Measurements from ENCODE around the gene ARHGEF9.
"Not testable (repeated sequence)": the region's sequence is repeated elsewhere in the genome, so short reads cannot be mapped to it uniquely, and the experiment has no call there.

The ARHGEF9 gene

GRCh38 chrX:63784902-63785707, at the start of gene ARHGEF9:
Gene ARHGEF9 (minus strand): TSS chrX:63785214. CDS start chrX:63785145, 69 bp downstream.
- H3K4me3 ChIP-seq (ENCODE audit: low read depth, low read length) = peak within 1 kb of the TSS; percentile 47

GRCh38 chrX:63825446-63825845, 40.4 kb upstream of the ARHGEF9 start:
- H3K4me3 ChIP-seq (ENCODE audit: low read depth, low read length) = not testable (repeated sequence)

More at GRCh38 chrX:63784902-63785707, at the start of gene ARHGEF9:
- TF ChIP-seq CTCF (IDR thresholded peaks at IDR 0.05; ENCODE audit: low read depth, low read length) = no peak

- no peak overlapping the region for H3K4me3 ChIP-seq (ENCODE audit: low read depth, low read length)
- no peak for TF ChIP-seq CTCF (IDR thresholded peaks at IDR 0.05; ENCODE audit: low read depth, low read length)
These were observed 33.1 kb upstream of the ARHGEF9 start for GRCh38 chrX:63818156-63818555.

GRCh38 chrX:63817696-63818095, 32.7 kb upstream of the ARHGEF9 start:
- no peak for TF ChIP-seq CTCF (IDR thresholded peaks at IDR 0.05; ENCODE audit: low read depth, low read length)
- no peak overlapping the region for H3K4me3 ChIP-seq (ENCODE audit: low read depth, low read length)

GRCh38 chrX:63812823-63813222, 27.8 kb upstream of the ARHGEF9 start:
- no peak for TF ChIP-seq CTCF (IDR thresholded peaks at IDR 0.05; ENCODE audit: low read depth, low read length)
- H3K4me3 ChIP-seq (ENCODE audit: low read depth, low read length) = no peak overlapping the region

GRCh38 chrX:63810746-63811145, 25.7 kb upstream of the ARHGEF9 start:
- H3K4me3 ChIP-seq (ENCODE audit: low read depth, low read length) = no peak overlapping the region

GRCh38 chrX:63809173-63809572, 24.2 kb upstream of the ARHGEF9 start:
- no peak overlapping the region for H3K4me3 ChIP-seq (ENCODE audit: low read depth, low read length)
- no peak for TF ChIP-seq CTCF (IDR thresholded peaks at IDR 0.05; ENCODE audit: low read depth, low read length)

More at GRCh38 chrX:63810746-63811145, 25.7 kb upstream of the ARHGEF9 start:
- no peak for TF ChIP-seq CTCF (IDR thresholded peaks at IDR 0.05; ENCODE audit: low read depth, low read length)

- not testable (repeated sequence) for H3K4me3 ChIP-seq (ENCODE audit: low read depth, low read length)
These were observed 10.4 kb upstream of the ARHGEF9 start for GRCh38 chrX:63795406-63795805.

Data from WI38 (cell line).